Measurements from ENCODE around the gene GPX4. TPM values are rescaled to one million over a fixed set of nuclear protein-coding genes. Genes with fewer than 3 reads are reported as not detected.

The GPX4 gene
- total RNA-seq, 1 experiment from 2014 or later = 355 TPM

DNA sequence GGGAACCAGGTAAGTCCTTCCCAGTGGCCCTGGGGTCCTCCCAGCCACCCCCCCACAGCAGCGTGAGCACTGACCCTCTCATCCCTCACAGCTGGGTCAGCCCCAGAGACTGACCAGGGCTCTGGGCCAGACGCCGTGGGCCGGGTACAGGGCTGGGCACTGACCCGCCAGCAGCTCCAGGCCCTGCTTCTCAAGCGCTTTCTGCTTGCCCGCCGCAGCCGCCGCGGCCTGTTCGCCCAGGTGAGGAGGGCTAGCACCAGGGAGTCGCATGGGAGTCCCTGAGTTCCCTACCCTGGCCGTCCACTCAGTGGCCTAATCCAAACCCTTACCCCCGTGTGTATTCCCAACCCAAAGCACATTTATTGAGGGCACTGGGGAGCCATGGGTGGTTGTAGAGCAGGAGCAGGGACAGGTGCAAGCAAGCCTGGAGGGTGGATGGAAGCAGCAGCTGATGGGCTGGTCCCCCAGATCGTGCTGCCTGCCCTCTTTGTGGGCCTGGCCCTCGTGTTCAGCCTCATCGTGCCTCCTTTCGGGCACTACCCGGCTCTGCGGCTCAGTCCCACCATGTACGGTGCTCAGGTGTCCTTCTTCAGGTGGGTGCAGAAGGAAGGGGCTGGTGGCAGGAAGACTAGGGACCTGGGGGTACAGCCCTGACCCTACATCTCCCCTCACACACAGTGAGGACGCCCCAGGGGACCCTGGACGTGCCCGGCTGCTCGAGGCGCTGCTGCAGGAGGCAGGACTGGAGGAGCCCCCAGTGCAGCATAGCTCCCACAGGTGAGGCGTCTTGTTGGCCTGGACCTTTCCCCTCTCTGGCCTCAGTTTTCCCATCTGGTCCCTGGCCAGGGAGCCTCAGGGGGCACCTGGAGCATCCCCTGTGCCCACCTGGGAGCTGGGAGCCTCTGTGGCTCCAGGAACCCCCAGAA is 49.4 kb upstream of the GPX4 start:
- TF ChIP-seq, protein P1, sequence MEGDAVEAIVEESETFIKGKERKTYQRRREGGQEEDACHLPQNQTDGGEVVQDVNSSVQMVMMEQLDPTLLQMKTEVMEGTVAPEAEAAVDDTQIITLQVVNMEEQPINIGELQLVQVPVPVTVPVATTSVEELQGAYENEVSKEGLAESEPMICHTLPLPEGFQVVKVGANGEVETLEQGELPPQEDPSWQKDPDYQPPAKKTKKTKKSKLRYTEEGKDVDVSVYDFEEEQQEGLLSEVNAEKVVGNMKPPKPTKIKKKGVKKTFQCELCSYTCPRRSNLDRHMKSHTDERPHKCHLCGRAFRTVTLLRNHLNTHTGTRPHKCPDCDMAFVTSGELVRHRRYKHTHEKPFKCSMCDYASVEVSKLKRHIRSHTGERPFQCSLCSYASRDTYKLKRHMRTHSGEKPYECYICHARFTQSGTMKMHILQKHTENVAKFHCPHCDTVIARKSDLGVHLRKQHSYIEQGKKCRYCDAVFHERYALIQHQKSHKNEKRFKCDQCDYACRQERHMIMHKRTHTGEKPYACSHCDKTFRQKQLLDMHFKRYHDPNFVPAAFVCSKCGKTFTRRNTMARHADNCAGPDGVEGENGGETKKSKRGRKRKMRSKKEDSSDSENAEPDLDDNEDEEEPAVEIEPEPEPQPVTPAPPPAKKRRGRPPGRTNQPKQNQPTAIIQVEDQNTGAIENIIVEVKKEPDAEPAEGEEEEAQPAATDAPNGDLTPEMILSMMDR (conservative IDR thresholded peaks at IDR 0.05) = no peak
- H3K56ac ChIP-seq (ENCODE audit: insufficient read length, low read depth, low read length) = no peak overlapping the region
- no peak overlapping the region for H2BK15ac ChIP-seq (ENCODE audit: low read depth, low read length)
- Mint-ChIP-seq H3K9me3 (no peaks in the 10 kb centered on the region), H3K36me3 (ENCODE audit: insufficient read depth in 1 of 3, low read depth in 3 of 3) (peaks cover 2 to 17% (median 12%) of the 10 kb centered on the region in 3 experiments; a peak in 4 of 7 replicates), H3K27me3 (ENCODE audit: low read depth) (no peaks in the 10 kb centered on the region; the same call in none of the 2 replicates), H3K27ac (no peak overlapping the region), H3K4me3 (no peak overlapping the region), H3K4me1 (peaks cover 2 to 15% of the 10 kb centered on the region in 2 experiments; a peak in 3 of 4 replicates)
- no peak overlapping the region for H4K91ac ChIP-seq (ENCODE audit: insufficient read length, low read depth, low read length)
- no peak overlapping the region for H3K18ac ChIP-seq (ENCODE audit: insufficient read length, low read depth, low read length)
- DNase-seq = no peak
- no peak overlapping the region for H2BK12ac ChIP-seq (ENCODE audit: insufficient read length, low read depth, low read length)
- H3K23ac ChIP-seq (ENCODE audit: insufficient read length, low read depth, low read length) = no peak overlapping the region
- no peaks in the 10 kb centered on the region for H3K27me3 ChIP-seq (ENCODE audit: insufficient read depth, low read length)
- H3K23me2 ChIP-seq (ENCODE audit: insufficient read length, low read depth, low read length, poor library complexity, severe bottlenecking) = no peaks in the 10 kb centered on the region
- peaks cover 19% of the 10 kb centered on the region for H3K9me3 ChIP-seq (ENCODE audit: control insufficient read depth, low read depth, low read length)
- H3K14ac ChIP-seq (ENCODE audit: insufficient read depth, low read length) = no peak overlapping the region
- no CpG with 5 or more reads among the region's 28 CpGs for WGBS (ENCODE audit: extremely low coverage, insufficient read length, low lambda C conversion rate)
- H3T11ph ChIP-seq (ENCODE audit: low read length) = no peak overlapping the region
- H4K8ac ChIP-seq (replicated peaks; ENCODE audit: insufficient read length, low read depth, low read length) = no peak overlapping the region
- H3K79me2 ChIP-seq (ENCODE audit: insufficient read depth, low read length) = no peaks in the 10 kb centered on the region
- H4K5ac ChIP-seq (ENCODE audit: insufficient read length, low read depth, low read length) = no peak overlapping the region
- no peak overlapping the region for H3K27ac ChIP-seq (ENCODE audit: insufficient read length, low read depth, low read length)
- no peaks in the 10 kb centered on the region for H3K4me1 ChIP-seq (ENCODE audit: insufficient read depth, low read length)
- H2BK120ac ChIP-seq (ENCODE audit: low read depth, low read length, poor library complexity, severe bottlenecking) = no peak overlapping the region
- H3K4me2 ChIP-seq (ENCODE audit: insufficient read depth, insufficient read length, low read length) = no peak overlapping the region
- no peak overlapping the region for H3K4ac ChIP-seq (ENCODE audit: low read depth, low read length)
- H2AFZ ChIP-seq (ENCODE audit: low read length) = no peak overlapping the region
- H2BK20ac ChIP-seq (ENCODE audit: low read depth, low read length, poor library complexity, severe bottlenecking) = no peak overlapping the region
- no peak overlapping the region for H2AK5ac ChIP-seq (ENCODE audit: insufficient read length, low read length)
- no peak overlapping the region for H3K9ac ChIP-seq (ENCODE audit: extremely low read depth, insufficient read length, low read length)
- no peaks in the 10 kb centered on the region for H4K20me1 ChIP-seq (ENCODE audit: control insufficient read depth, insufficient read depth, insufficient read length)
- no peaks in the 10 kb centered on the region for H3K79me1 ChIP-seq (ENCODE audit: insufficient read depth, low read depth, low read length, poor library complexity, severe bottlenecking)
- no peak overlapping the region for H2BK5ac ChIP-seq (ENCODE audit: insufficient read length, low read length)
